ENCODE results near the gene CFAP45.
A peak's percentile ranks its signal among the peaks of the same experiment; 100 is the strongest.

CFAP45 gene

DNA sequence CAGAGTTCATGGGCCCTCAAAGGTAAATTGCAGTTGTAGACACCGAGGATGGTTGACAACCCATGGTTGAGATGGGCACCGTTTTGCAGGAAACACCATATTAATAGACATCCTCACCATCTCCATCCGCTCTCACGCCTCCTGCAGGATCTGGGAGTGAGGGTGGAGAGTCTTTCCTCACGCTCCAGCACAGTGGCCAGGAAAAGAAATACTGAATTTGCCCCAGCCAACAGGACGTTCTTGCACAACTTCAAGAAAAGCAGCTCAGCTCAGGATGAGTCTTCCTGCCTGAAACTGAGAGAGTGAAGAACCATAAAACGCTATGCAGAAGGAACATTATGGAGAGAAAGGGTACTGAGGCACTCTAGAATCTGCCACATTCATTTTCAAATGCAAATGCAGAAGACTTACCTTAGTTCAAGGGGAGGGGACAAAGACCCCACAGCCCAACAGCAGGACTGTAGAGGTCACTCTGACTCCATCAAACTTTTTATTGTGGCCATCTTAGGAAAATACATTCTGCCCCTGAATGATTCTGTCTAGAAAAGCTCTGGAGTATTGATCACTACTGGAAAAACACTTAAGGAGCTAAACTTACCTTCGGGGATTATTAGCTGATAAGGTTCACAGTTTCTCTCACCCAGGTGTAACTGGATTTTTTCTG, 64.0 kb downstream of the CFAP45 start:
- H3K4me3 ChIP-seq (ENCODE audit: low read depth, low read length), result no peak overlapping the region
- DNase-seq (ENCODE audit: low read depth), result no peak

DNA sequence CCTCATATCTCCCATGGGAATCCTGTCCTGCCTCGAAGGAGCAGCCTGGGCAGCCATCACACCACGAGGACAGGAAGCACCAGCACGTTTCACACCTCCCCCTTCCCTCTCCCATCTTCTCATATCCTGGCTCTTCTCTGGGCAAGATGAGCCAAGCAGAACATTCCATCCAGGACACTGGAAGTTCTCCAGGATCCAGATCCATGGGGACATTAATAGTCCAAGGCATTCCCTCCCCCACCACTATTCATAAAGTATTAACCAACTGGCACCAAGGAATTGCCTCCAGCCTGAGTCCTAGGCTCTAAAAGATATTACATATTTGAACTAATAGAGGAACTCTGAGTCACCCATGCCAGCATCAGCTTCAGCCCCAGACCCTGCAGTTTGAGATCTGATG, 64.6 kb downstream of the CFAP45 start:
- no peak for DNase-seq (ENCODE audit: low read depth)
- no peak overlapping the region for H3K4me3 ChIP-seq (ENCODE audit: low read depth, low read length)

DNA sequence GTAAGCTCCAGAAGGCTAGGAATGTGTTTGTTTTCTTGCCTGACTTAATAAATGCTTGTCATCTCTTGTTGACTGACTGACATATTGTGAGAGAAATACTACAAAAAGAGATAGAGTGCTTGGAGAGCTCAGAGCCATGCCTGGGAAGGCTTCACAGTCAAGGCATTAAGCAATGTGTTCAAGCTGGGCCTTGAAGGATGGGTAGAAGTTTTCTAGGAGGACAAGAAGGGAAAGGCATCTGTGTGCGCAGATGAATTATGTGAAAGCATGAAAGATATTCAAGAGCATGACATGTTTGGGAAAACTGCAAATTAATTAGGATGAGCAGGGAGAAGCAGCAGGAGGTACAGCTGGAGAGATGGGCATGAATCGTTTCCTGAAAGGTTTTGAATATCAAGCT, 67.7 kb downstream of the CFAP45 start:
- DNase-seq (ENCODE audit: low read depth), result no peak
- H3K4me3 ChIP-seq (ENCODE audit: low read depth, low read length), result no peak overlapping the region

DNA sequence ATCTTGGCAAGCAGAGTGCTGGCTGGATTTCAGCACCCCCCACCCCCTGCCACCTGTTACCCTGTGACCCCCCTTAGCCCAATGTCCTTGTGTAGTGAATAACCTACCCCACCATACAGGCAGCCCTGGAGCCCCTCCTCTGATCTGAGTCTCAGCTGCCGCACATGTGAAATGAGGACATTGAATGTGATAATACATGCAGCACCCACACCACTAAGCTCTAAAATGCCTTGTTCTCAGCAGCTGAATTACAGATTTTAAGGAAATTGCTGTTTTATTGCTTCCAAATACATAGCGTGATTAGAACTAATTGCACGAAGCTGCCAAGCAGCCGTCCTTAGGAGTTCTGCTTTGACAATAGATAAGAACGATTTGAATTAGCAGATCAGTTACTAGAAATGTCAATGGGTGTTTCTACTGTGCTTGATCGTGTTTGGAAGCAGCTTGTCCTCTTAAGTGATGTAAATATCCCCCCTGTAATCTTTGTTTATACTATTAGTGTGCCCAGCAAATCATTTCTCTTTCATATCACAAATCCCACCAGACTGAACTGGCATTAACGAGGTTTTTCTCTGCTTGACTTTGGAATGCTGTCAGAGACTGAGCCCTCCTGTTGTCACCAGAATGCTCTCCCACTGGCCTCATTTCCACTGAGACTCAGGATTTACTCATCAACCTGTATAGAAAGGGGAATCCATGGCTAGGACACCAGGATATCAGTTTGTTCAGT, 68.4 kb downstream of the CFAP45 start:
- DNase-seq (ENCODE audit: low read depth), result no peak
- H3K4me3 ChIP-seq (ENCODE audit: low read depth, low read length), result no peak overlapping the region

DNA sequence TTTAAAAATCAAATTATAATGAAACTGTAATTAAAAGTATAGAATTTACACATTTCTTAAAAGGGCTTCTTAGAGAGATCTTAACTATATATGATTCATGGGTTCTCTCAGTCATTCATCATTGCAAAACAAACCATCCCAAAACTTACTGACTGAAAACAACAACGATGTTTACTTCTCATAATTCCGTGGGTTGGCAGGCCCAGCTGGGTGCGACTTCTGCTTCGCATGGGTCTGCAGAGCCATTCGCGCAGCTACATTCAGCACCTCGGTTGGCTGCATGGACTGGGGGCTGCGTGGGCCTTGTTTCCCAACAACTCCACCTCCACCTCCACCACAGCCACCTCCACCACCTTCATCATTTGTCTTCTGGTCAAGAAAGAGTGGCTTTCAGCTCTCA, 69.2 kb downstream of the CFAP45 start:
- DNase-seq (ENCODE audit: low read depth), result no peak
- H3K4me3 ChIP-seq (ENCODE audit: low read depth, low read length), result no peak overlapping the region

DNA sequence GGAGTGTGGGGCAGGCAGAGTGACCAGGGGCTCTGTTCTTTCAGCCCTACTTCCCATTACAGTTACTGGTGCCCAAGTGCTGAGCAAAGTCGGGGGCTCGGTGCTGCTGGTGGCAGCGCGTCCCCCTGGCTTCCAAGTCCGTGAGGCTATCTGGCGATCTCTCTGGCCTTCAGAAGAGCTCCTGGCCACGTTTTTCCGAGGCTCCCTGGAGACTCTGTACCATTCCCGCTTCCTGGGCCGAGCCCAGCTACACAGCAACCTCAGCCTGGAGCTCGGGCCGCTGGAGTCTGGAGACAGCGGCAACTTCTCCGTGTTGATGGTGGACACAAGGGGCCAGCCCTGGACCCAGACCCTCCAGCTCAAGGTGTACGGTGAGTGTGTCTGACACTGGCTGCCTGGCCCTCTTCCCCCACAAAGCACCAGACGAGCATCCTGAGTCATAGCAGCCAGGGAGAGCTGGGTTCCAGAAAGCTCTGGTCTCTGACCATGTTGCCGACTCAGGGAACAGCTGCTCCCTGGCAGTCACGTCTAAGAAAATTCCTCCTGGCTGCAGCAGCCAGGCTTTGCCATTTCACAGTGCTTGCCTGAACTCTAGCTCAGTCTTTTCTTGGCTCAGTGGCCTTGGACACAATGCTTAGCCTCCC, 70.0 kb downstream of the CFAP45 start:
- H3K4me3 ChIP-seq (ENCODE audit: low read depth, low read length), result no peak overlapping the region
- peak; percentile 55 for DNase-seq (ENCODE audit: low read depth)

DNA sequence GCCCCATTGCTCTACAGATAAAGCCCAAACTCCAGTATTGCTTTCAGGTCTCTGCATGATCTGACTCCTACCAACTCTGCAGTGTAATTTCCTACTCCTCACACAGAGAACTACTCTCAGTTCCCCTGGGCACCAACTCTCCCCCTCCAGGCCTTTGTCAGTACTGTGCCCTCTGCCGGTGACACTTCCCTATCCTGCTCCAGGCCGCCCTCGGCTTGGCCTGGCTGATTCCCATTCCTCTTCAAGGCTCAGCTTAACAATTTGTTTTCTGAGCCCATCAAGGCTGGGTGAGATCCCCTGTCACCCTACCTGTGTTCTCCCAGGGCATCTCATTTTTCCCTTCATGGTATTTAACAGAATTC, 70.7 kb downstream of the CFAP45 start:
- no peak overlapping the region for H3K4me3 ChIP-seq (ENCODE audit: low read depth, low read length)
- no peak for DNase-seq (ENCODE audit: low read depth)

DNA sequence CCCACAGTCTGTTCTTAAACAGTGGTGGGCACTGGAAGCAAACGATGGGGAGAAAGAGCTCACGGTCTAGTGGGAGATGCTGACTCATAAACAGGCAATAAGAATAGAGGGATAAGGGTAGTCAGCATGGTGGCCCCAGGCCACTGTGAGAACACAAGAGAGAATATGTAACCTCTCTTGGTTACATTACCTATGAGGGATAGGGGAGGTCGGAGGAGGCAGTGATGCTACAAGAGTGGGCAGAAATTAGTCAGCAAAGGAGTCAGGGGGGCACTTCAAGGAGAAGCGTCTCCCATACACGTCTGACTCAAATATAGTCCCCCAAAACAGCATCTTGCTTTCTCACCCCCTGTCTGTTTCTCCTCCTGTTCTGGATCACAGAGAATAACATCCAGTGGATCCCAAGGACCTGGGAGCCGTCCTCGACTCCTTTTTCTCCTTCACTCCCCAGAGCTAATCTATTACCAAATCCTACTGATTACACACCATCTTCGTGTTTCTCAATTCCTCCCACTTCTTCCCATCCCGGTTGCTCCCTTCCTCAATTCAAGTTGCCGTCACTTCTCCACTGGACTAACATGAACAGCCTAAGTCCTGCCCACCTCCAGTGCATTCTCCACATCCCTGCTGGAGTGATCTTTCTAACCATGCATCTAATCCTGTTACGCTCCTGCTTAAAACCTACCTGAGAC, 71.2 kb downstream of the CFAP45 start:
- no peak overlapping the region for H3K4me3 ChIP-seq (ENCODE audit: low read depth, low read length)
- DNase-seq (ENCODE audit: low read depth), result no peak

DNA sequence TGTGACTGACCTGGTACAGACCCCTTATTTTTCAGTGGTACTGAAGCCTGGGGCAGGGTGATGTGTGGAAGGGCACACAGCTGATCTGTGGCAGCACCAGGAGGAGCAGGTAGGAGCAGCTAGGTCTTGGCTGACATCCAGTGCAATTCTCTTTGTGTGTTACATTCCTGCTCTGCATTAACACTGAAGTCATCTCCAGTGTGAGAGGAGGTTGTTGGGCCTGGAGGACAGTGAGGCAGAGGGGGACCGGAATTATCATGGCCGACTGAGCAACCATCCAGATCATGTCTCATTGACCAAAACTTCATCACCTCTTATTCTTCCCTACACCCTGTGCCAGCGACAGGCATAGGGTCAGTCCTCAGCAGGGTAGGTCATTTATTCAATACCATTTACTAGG, 71.8 kb downstream of the CFAP45 start:
- DNase-seq (ENCODE audit: low read depth), result no peak
- H3K4me3 ChIP-seq (ENCODE audit: low read depth, low read length), result no peak overlapping the region

DNA sequence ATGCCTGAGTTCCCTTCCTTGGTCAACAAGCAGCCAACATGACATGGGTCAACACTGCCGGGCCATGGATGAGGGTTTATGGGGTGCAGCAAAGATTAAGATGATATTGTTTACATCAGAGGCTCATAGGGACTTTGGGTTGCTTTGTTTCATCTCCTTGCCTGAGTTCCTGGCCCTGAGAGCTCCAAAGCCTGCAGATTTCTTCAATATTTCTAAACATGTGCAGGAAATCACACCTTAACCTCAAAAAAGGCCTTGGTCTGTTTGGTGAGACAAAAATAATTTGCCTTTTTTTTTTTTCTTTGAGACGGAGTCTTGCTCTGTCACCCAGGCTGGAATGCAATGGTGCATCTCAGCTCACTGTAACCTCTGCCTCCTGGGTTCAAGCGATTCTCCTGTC, 72.4 kb downstream of the CFAP45 start:
- H3K4me3 ChIP-seq (ENCODE audit: low read depth, low read length), result no peak overlapping the region
- DNase-seq (ENCODE audit: low read depth), result no peak

DNA sequence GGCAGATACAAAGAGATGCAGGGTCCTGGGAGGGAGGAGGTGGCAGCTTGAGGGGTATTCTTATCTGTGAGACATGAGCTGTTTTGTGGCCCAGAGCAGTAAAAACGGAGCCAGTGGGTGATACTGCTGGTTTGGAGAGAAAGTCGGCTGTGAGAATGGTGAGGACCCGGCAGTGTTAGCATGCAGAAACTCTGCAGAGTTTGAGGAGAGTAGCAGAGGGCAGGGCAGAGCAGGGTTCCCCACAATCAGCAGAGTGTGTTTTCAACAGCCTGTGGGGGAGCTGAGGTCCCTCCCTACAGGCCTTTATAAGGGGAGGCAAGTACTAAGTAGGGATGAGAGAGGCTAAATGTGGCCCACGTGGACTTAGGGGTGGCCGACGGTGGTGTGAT, 72.9 kb downstream of the CFAP45 start:
- no peak for DNase-seq (ENCODE audit: low read depth)
- no peak overlapping the region for H3K4me3 ChIP-seq (ENCODE audit: low read depth, low read length)

DNA sequence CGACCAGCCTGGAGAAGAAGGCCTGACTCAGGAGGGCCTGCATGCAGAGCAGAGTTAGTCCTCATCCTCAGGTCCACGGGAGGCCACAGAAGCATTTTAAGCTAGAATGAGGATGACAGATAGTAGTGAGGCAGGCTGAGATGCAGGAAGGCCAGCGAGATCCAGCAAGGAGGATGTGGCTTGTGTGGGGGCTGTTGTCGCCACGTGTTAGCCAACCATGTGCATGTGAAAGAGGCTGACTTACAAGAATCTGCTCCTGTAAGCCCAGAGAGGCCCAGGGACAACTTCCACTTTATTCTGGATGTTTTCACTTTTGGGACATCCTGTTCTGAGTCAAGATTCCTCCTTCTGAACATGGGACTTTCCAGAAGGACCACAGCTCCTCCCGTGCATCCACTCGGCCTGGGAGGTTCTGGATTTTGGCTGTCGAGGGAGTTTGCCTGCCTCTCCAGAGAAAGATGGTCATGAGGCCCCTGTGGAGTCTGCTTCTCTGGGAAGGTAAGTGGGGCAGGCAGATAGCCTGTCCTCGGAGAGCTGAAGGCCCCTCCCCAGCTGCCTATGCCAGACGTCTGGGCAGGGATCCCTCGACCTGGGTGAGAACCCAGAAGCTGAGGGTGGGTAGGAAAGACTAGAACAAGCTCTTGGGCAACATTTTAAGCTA, 73.4 kb downstream of the CFAP45 start, which contains the start of gene SLAMF8:
Gene SLAMF8, plus strand, starts transcription at position 433 of the 661 bp plus-strand sequence. Its CDS starts 26 bp downstream, at position 459.
- no peak for DNase-seq (ENCODE audit: low read depth)
- no peak within 1 kb of the TSS for H3K4me3 ChIP-seq (ENCODE audit: low read depth, low read length)

DNA sequence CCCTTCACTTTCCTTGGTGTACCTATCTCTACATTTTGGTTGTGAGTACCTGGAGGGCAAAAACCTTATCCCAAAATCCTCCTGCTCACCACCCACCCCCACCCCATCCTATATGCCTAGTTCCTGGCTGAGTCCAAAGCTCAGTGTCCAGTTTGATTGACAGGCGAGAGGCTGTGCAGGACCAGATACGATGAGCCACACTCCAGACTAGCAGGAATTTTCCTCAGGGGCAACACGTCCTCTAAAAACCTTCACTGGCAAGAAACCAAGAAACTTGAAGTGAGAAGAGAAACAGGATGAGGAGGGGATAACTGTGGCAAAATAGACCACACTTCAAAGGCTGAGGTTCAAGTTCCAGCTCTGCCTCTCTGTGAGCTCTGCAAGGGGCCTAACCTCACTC, 74.4 kb downstream of the CFAP45 start:
- no peak overlapping the region for H3K4me3 ChIP-seq (ENCODE audit: low read depth, low read length)
- DNase-seq (ENCODE audit: low read depth), result no peak

DNA sequence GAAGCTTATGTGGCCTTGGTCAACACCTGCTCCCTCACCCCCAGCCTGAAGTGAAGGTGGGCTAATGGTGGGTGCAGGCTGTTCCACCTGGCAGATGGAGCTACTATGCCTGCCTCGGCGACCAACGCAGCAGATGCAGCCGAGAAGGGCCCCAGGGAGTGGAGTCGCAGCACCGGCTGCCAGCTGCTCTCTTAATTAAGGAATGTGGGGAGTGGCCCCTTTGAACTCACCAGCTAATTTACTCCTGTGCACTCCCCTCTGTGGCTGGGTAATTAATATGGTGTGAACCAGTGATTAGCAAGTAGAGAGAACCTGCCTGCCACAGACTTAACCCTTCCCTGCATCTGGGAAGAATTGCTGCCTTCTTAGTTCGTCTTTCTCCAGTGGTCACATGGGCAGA, 76.6 kb downstream of the CFAP45 start:
- no peak for DNase-seq (ENCODE audit: low read depth)
- H3K4me3 ChIP-seq (ENCODE audit: low read depth, low read length), result no peak overlapping the region
